Keratinocyte (primary cell): ENCODE measurements around the gene SUCNR1. TPM values are rescaled to one million over a fixed set of nuclear protein-coding genes. Genes with fewer than 3 reads are reported as not detected.

ENCODE experiments used
- DNase-seq: peaks from one replicate; pipeline ENCODE4 v3.0.0-alpha.2; 2011; ENCODE audit warnings: low read depth, missing footprints, low spot score
- FAIRE-seq: peaks from 2 replicates; lab custom pipeline; 2011; peaks lifted over from hg19 to GRCh38; lab: Jason Lieb, UNC
- H2AFZ ChIP-seq: 2 replicates; pipeline ENCODE4 v1.6.0; 2012; ENCODE audit warnings: low read length, control low read depth, inconsistent platforms; ENCODE audit not compliant: control insufficient read depth
- H3K27ac ChIP-seq: 2 replicates; pipeline ENCODE4 v1.5.1; 2011; ENCODE audit warnings: low read length; ENCODE audit not compliant: control insufficient read depth, insufficient read depth
- H3K27me3 ChIP-seq: 3 replicates; pipeline ENCODE4 v1.6.0; 2011; ENCODE audit warnings: low read length; ENCODE audit not compliant: control insufficient read depth, insufficient read depth; ENCODE audit errors: extremely low read depth
- H3K36me3 ChIP-seq, 2 experiments: 2 replicates in 1 of 2; 3 replicates in 1 of 2; pipeline ENCODE4 v1.5.1; 2011; ENCODE audit warnings: low read length in 2 of 2, mild to moderate bottlenecking in 1 of 2; ENCODE audit not compliant: control insufficient read depth in 2 of 2, insufficient read depth in 2 of 2; ENCODE audit errors: extremely low read depth in 1 of 2
- H3K4me1 ChIP-seq: 3 replicates; pipeline ENCODE4 v1.5.1; 2011; ENCODE audit warnings: low read length; ENCODE audit not compliant: control insufficient read depth, insufficient read depth; ENCODE audit errors: extremely low read depth
- H3K4me2 ChIP-seq: 3 replicates; pipeline ENCODE4 v1.6.0; 2011; ENCODE audit warnings: low read depth, low read length; ENCODE audit not compliant: control insufficient read depth, insufficient read depth; ENCODE audit errors: extremely low read depth
- H3K4me3 ChIP-seq, 3 experiments: fragments of 200-600 bp in 1 of 3; sonication (generic) in 1 of 3; 2 replicates in 2 of 3; 3 replicates in 1 of 3; pipeline ENCODE4 v1.5.1; 2011 to 2016; ENCODE audit warnings: low read length in 3 of 3, mild to moderate bottlenecking in 3 of 3, control low read depth in 2 of 3, inconsistent platforms in 1 of 3, low read depth in 1 of 3, mixed read lengths in 1 of 3, mixed run types in 1 of 3, moderate library complexity in 1 of 3; ENCODE audit not compliant: control insufficient read depth in 2 of 3, insufficient read depth in 2 of 3; ENCODE audit errors: extremely low read depth in 1 of 3
- H3K79me2 ChIP-seq: 2 replicates; pipeline ENCODE4 v1.6.0; 2012; ENCODE audit warnings: low read length; ENCODE audit not compliant: control insufficient read depth, insufficient read depth
- H3K9ac ChIP-seq: 3 replicates; pipeline ENCODE4 v1.6.0; 2011; ENCODE audit warnings: low read length; ENCODE audit not compliant: control insufficient read depth, insufficient read depth; ENCODE audit errors: extremely low read depth
- H3K9me1 ChIP-seq: 3 replicates; pipeline ENCODE4 v1.6.0; 2011; ENCODE audit warnings: low read length; ENCODE audit not compliant: control insufficient read depth, insufficient read depth; ENCODE audit errors: extremely low read depth
- H3K9me3 ChIP-seq: 2 replicates; pipeline ENCODE4 v1.5.1; 2012; ENCODE audit warnings: low read depth, low read length; ENCODE audit not compliant: control insufficient read depth
- H4K20me1 ChIP-seq: 3 replicates; pipeline ENCODE4 v1.6.0; 2011; ENCODE audit warnings: low read length; ENCODE audit not compliant: control insufficient read depth, insufficient read depth; ENCODE audit errors: extremely low read depth
- EZH2 ChIP-seq: IDR thresholded peaks from one replicate; pipeline ENCODE4 v1.6.1; 2012; ENCODE audit warnings: inconsistent platforms, mild to moderate bottlenecking, low read length, moderate library complexity
- dilution Hi-C: fragments of 300-500 bp; cut with MboI; formaldehyde crosslinking; loops from one replicate; pipeline ENCODE4 v1.7.0; 2020; ENCODE audit warnings: low sequenced_read_pairs; ENCODE audit not compliant: extremely low pct_ligation_motif_present
- polyA plus RNA-seq, 5 experiments: library from polyadenylated mRNA; depleted of rRNA in 3 of 5; stranded (reverse) in 3 of 5; stranded (forward) in 1 of 5; unstranded in 1 of 5; fragments of >200 nt; gene quantifications; 1 replicate in 1 of 5; 2 replicates in 3 of 5; 3 replicates in 1 of 5; pipeline versions ENCODE4 v1.2.1 to v1.2.3, GENCODE V29; 2011 to 2012; ENCODE audit warnings: missing spikeins in 2 of 5, low read depth in 1 of 5, low replicate concordance in 1 of 5
- TF ChIP-seq, protein P1 (sequence below), 3 experiments: IDR thresholded peaks in 1 of 3; conservative IDR thresholded peaks in 1 of 3; optimal IDR thresholded peaks in 1 of 3; 2 replicates in 2 of 3; 3 replicates in 1 of 3; pipeline versions ENCODE3 to v1.5.1; 2011; ENCODE audit warnings: low read length in 3 of 3, mild to moderate bottlenecking in 3 of 3, moderate library complexity in 2 of 3, control low read depth in 1 of 3, inconsistent platforms in 1 of 3; ENCODE audit not compliant: insufficient read depth in 2 of 3; ENCODE audit errors: extremely low read depth in 1 of 3

The SUCNR1 gene
- polyA plus RNA-seq, 1 donor (not counting 4 experiments of a cell fraction or from before 2014, with no cell fraction given) = not detected

DNA sequence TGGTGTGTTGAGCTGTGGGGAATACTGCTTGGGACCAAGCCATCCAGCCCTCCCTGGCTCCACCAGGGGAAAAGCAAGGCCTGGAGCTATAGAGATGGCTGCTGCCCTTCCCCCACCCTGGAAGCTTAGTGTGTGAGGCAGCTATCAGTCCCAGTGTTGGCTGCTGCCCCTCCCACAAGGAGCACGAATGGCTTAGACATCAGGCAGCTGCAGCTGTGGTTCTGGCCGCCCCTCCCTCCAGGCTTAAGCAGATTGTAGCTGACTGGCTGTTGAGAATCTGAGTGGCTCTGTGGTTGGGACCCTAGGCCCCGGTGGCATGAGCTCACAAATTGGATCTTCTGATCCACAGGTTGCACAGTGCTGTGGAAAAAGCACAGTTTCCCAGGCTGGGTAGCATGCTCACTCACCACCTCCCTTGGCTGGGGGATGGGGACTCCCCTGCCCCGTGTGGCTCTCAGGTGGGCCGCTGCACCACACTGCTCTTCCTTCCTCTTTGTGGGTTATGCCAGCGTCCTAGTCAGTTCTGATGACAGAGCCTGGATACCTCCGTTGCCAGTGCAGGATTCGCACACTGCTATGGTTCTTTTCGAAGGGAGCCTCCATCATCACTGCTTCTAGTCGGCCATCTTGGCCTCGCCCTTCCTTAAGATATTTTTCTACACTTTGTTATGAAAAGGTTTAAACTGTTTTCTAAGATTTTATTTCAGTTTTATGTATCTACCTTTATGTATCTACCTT lies 21.2 kb upstream of the SUCNR1 start:
- Histone ChIP-seq H3K9me3 (no peaks in the 10 kb centered on the region), H3K79me2 (no peaks in the 10 kb centered on the region), H2AFZ (no peak overlapping the region), H3K4me1 (no peaks in the 10 kb centered on the region), H3K9me1 (no peaks in the 10 kb centered on the region), H3K4me3 (no peak overlapping the region), H3K27ac (no peak overlapping the region), H3K9ac (no peak overlapping the region), H3K36me3 (no peaks in the 10 kb centered on the region), H3K4me2 (no peak overlapping the region), H3K27me3 (no peaks in the 10 kb centered on the region), H4K20me1 (no peaks in the 10 kb centered on the region)
- FAIRE-seq = no peak
- dilution Hi-C loops = no loop called here
- no peak for DNase-seq
- TF ChIP-seq, protein P1, sequence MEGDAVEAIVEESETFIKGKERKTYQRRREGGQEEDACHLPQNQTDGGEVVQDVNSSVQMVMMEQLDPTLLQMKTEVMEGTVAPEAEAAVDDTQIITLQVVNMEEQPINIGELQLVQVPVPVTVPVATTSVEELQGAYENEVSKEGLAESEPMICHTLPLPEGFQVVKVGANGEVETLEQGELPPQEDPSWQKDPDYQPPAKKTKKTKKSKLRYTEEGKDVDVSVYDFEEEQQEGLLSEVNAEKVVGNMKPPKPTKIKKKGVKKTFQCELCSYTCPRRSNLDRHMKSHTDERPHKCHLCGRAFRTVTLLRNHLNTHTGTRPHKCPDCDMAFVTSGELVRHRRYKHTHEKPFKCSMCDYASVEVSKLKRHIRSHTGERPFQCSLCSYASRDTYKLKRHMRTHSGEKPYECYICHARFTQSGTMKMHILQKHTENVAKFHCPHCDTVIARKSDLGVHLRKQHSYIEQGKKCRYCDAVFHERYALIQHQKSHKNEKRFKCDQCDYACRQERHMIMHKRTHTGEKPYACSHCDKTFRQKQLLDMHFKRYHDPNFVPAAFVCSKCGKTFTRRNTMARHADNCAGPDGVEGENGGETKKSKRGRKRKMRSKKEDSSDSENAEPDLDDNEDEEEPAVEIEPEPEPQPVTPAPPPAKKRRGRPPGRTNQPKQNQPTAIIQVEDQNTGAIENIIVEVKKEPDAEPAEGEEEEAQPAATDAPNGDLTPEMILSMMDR (optimal IDR thresholded peaks at IDR 0.05 in 1 of 3, IDR thresholded peaks at IDR 0.05 in 1 of 3, conservative IDR thresholded peaks at IDR 0.05 in 1 of 3; ENCODE audit: extremely low read depth in 1 of 3, insufficient read depth in 2 of 3, low read length in 3 of 3) = no peak
- TF ChIP-seq EZH2 = no peak

DNA sequence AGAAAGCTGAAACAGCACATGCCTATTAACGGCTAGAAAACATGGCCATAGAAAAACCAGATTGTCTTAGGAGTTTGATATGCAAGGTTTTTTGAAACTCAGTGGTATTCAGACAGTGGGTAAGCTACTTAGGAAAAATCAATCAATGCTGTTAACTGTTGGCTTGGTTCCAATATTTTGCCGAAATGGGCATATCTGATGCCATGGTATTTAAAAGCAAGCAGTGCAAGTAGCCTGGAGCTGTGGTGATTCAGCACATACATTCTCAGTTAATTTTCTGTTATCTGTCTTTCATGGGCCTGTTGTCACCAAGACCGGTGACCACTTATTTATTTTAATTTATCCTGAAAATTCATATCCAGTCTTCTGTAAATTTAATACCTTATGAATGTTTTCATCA lies 17.3 kb upstream of the SUCNR1 start:
- H3K9ac ChIP-seq = no peak overlapping the region
- H3K4me1 ChIP-seq = no peaks in the 10 kb centered on the region
- no peak for TF ChIP-seq EZH2
- TF ChIP-seq, protein P1 (optimal IDR thresholded peaks at IDR 0.05 in 1 of 3, IDR thresholded peaks at IDR 0.05 in 1 of 3, conservative IDR thresholded peaks at IDR 0.05 in 1 of 3; ENCODE audit: extremely low read depth in 1 of 3, insufficient read depth in 2 of 3, low read length in 3 of 3) = no peak
- H3K9me3 ChIP-seq = no peaks in the 10 kb centered on the region
- H3K27ac ChIP-seq = no peak overlapping the region
- H3K4me2 ChIP-seq = no peak overlapping the region
- H3K36me3 ChIP-seq = no peaks in the 10 kb centered on the region
- no peak overlapping the region for H3K4me3 ChIP-seq
- H3K27me3 ChIP-seq = no peaks in the 10 kb centered on the region
- H3K79me2 ChIP-seq = no peaks in the 10 kb centered on the region
- FAIRE-seq = no peak
- no peaks in the 10 kb centered on the region for H4K20me1 ChIP-seq
- no peak for DNase-seq
- H3K9me1 ChIP-seq = no peaks in the 10 kb centered on the region
- dilution Hi-C loops = no loop called here
- H2AFZ ChIP-seq = no peak overlapping the region
